ELR (cell line): ENCODE data around the gene MEN1.
A peak's percentile ranks its signal among the peaks of the same experiment; 100 is the strongest.

Experiments used
- DNase-seq: peaks from one replicate; pipeline ENCODE4 v3.0.0-alpha.2; 2015; ENCODE audit warnings: low read depth

Gene MEN1

DNA sequence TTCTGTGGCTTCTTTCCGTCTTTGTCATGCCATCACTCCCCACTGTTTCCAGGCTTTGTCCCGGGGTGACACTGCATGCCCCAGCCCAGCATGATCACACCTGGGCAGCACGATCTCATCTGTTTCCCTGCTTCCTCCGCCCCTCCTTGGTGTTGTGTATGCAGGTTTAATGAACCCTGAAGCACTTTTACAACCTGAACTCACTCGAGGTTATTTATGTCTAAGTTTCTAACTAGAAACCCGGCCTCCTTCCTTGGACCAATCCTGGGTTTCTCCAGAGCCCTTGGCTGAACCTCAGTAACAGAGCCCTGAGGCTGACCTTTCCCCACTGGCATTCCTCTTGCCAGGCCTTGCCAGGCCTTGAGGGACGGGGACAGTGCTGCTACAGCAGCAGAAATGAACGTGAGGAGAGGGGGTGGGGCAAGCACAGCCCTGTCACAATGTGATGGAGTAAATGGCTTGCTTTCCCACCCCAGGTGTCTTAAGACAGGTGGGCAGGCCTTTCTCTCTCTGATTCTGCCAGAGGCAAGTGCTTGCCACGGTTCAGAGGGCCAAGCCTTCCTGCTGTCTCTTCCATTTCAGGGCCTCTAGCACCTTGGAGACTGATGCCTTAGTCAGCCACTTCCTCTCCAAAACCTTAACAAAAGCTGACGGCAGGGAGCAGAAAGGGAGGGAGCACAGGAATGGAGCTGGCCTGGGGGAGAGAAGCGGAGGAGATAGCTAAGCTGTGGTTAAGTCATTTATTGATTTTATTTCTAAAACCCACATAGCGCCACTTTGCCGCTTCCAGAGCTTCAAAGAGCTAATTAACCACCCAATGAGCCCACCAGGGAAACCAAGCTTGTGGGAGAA, 47.5 kb downstream of the MEN1 start:
- peak; percentile 78 for DNase-seq

DNA sequence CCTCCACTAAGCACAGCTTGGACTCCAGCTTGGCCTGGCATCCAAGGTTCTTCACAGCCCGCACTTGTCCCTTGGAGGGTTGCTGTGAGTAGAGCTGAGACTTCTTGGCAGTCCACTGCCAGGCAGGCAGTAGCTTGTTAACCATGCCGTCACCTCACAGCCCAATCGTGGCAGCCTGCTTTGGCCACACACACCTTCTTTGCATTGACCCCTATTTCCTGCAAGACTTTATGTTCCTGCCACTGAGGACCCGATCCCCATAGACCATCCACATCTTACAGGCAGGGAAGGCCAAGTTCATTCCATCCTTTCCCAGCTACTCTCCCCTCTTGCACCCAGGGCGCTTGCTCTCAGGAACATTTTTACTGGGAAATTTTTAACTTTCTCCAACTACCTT, 48.1 kb downstream of the MEN1 start:
- no peak for DNase-seq

- DNase-seq, result no peak
Observed at GRCh38 chr11:64760759-64761420, 49.5 kb downstream of the MEN1 start.

DNA sequence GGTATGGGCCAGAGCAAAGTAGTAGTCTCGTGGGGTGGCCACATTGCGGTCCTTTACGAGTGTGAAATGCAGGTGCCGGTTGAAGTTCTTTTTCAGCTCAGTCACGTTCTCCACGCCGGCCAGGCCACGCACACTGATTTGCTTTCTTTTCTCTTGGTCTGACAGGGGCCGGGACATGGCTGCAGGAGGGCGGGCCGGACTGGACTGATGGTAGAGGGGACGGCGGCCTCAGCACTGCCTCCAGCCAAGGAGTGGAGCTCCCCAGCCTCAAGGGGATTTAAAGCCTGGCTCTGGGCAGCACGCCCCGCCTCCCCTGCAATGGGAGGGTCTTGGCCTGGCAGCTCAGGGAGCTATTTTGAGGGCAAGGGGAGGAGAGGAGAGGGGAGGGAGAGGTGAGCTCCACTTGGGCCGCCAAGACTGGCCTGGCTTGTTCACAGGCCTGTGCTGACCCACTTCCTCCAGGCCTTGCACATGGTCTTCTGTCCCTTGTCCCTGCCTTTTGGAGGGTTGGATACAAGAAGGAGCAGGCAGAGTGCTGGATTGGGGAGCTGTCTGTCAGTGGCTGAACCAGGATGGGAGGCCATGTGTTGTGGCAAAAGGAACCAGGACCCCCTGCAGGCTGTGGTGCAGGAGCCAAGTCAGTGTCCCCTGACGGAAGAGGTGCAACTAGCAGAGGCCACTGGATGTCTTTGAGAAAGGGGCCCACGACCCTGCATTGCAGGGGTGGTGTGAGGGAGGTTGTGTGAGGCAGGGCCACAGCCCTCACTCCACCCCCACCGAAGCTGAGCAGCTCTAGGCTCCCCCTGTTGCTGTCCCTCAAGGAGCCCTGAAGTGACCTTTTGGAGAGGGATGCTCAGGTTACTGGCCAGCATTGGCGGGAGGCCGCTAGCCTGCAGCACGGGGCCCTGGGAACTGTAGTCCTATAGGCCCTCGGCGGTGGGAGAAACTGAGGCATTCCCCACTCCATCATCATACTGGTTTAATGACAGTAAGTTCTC, 50.3 kb downstream of the MEN1 start, which contains the start of gene PYGM:
TSS of gene PYGM (minus strand) at position 253 of the 998 bp plus-strand sequence. CDS start at position 177, 76 bp downstream.
- no peak for DNase-seq

- no peak for DNase-seq
Observed at GRCh38 chr11:64759131-64759721, 51.1 kb downstream of the MEN1 start.

DNA sequence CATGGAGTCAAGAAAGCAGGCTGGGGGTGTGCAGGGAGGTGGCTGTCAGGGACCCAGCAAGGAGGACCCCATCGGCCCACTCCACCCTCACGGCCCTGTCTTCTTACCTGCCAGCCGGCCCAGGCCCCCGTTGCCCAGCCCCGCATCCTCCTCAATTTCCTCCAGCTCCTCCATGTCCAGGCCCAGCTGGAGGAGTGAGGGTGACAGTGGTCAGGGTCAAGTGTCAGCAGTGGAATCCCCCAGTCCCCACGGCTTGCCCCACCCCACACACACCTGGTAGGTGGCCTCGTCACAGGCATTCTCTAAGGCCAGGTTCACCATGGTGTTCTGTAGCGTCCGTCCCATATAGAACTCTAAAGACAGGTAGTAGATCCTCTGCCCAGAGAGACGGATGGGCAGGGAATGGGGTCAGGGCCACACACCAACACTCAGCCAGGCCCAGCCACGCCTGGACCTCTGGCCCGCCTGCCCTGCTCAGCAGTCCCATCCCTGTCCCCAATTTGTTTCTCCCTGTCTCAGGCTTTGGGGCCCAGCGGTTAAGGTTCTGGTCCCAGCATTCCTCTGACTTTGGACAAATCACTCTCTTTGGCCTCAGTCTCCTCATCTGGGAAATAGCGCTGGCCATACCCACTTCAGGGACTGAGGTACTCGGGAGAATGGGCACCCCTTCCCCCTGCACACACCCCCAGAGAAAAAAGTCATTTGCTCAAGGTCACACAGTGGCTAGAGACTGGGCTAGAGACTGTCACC, 51.8 kb downstream of the MEN1 start:
- DNase-seq, result no peak

DNA sequence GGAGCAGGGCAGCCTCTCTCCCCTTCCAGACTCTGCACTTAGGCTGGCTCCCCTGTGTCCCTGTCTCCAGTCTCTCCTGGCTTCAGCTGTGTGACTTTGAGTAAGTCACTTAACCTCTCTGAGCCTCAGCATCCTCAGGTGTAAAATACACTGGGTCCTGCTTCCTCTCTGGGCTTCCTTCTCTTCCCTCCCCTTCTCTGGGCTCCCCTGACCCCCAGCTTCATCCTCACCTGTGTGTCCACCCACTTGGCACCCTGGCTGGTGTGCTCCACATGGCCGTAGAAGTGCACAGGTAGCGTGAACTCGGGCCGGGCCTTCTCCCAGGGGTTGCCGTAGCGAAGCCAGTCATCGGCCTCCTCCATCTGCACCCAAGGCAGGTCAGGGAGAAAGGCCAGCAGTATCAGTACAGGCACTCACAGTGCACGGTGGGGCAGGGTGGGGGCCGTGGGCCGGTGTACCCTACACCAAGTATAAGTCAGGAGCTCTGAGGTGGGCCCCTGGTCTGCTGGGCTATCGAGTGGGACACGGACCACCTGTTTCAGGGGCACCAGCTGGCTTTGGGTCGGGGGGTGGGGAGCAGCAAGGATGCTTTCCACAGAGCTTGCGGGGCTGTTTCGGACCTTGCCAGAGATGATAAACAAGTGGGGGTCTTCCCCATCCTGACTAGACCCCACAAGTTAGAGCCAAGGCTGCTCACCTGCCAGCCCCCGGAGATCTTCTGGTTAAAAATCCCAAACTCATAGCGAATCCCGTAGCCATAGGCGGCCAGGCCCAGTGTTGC, 52.6 kb downstream of the MEN1 start:
- DNase-seq, result no peak

GRCh38 chr11:64755681-64756361, 54.5 kb downstream of the MEN1 start:
- no peak for DNase-seq

DNA sequence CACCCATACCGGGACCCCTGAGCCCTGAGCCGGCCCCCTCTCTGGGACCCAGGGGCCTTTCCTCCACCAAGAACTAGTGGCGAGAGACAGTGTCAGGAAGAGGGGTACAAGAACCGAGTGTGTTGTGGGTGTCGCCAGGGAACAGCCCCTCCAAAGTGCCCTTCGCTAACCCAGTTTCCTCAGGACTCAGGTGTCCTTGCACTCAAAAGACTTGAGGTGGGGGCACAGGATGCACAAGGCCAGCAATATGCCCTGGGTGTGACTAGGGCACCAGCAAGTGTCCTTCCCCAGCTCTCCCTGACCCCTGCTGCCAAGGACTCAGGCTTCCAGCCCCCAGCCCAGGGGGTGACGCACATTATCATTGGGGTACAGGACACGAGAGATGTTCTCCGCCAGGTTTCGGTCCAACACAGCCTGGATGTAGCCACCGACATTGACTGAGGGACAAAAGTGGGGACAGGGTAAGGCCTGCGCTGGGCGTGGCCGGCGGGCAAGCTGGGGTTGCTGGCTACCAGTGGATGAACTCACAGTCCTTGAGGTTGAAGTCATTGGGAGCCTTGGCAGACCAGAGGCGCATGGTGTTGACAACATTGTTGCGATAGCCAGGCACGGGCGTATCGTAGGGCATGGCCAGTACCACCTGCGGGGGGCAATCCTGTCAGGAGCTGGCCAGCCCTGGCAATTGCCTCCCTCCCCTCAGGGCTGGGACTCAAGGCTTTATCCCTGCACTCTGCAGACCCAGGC, 55.3 kb downstream of the MEN1 start:
- no peak for DNase-seq

DNA sequence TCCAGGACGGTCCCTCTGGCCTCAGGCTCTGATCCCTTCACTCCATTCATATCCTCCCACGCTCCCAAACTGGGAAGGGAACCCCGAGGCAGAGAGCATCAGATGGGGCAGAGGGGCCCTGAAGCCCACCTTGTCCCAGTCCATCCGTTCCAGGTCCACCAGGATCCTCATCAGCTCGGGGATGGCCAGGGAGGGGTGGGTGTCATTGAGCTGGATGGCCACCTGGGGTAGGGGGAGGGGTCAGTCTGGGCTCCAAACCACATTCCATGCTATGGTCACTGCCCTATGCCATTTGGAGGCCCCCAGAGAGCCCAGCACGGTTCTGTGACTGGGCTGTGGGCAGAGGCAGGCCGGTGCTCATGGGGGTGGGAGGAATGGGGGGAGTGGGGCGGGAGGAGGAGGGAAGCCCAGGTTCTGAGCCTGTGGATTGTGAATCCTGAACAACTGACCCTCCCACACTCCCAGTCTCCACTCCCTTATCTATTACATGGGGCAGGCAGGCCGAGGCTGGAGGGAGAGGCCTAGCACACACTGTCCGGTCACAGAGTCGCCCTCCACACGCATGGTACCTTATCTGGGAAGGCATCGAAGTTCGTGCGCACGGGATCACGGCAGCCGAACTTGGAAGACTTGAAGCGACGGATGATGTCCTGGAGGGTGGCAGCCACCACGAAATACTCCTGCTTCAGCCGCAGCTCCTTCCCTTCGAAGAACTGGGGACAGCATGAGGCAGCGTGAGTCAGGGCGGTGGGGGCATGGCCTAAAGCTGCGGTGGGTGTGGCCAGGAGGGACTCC, 56.0 kb downstream of the MEN1 start:
- DNase-seq, result no peak
